HG03280 (cell line): ENCODE data around the gene RTN4.
"Not testable (repeated sequence)": the region's sequence is repeated elsewhere in the genome, so short reads cannot be mapped to it uniquely, and the experiment has no call there.

Experiments
- ATAC-seq: cut with Tn5 transposase; IDR thresholded peaks from one replicate; pipeline ENCODE4 v1.9.1; 2021; ENCODE audit warnings: mild to moderate bottlenecking, moderate library complexity; ENCODE audit not compliant: unreplicated experiment

RTN4 gene

DNA sequence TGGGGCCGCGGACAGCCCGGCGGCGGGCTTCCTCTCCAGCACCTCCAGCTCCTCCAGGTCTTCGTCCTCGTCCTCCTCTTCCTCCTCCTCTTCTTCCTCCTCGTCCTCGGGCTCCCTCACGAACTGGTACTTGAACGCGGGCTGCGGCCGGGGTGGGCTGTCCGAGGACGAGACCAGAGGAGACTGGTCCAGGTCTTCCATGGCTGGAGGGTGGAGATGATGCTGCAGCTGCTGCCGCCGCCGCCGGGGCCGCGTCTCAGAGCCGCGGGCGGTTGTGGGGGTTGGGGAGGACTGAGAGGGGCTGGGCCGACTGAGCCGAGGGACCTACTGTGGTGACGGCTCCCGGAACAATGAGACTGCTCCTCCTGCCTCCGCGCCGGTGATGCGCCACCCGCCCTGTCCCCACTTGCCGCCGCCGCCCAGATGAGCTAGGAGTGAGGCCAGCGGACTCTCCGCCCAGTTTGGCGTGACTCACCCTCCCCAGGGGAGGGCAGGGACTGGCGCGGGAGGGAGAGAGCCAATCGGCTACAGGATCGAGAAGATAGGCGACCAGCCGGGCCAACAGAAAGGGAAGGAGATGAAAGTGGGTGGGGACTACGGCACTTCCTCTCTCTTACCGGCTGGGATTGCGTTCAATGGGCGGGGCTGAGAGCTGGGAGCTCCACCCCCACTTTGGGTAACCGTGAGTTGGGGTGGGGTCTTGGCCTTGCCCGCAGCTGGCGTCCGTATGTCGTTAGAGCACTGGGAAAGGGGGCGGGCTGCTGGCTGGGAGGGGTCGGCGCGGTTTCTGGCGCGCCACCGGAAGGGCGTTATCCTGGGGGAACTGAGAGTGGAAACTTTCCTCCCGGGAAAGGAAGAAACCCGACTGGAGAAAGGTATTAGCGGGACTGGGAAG is at the start of gene RTN4:
Gene RTN4, minus strand, starts transcription at position 352 of the 895 bp plus-strand sequence. Its CDS starts 151 bp downstream, at position 201.
- peak; percentile 89 for ATAC-seq

DNA sequence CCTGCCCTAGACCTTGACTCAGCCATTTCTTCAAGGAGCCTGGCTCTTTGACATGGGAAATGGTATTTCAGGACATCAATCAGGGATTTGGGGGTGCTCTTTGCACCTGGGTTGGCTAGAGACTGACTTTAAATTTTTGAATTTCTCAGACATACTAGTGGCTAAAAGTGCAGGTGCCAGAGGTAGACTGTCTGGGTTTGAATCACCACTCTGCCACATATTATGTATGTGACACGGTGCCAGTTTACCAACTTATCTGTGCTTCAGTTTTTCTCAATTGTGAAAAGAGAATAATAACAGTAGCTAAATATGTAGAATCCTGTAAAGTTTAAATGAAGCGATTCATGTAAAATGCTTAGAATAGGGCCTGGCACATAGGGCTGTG is 49.2 kb upstream of the RTN4 start:
- no peak for ATAC-seq

DNA sequence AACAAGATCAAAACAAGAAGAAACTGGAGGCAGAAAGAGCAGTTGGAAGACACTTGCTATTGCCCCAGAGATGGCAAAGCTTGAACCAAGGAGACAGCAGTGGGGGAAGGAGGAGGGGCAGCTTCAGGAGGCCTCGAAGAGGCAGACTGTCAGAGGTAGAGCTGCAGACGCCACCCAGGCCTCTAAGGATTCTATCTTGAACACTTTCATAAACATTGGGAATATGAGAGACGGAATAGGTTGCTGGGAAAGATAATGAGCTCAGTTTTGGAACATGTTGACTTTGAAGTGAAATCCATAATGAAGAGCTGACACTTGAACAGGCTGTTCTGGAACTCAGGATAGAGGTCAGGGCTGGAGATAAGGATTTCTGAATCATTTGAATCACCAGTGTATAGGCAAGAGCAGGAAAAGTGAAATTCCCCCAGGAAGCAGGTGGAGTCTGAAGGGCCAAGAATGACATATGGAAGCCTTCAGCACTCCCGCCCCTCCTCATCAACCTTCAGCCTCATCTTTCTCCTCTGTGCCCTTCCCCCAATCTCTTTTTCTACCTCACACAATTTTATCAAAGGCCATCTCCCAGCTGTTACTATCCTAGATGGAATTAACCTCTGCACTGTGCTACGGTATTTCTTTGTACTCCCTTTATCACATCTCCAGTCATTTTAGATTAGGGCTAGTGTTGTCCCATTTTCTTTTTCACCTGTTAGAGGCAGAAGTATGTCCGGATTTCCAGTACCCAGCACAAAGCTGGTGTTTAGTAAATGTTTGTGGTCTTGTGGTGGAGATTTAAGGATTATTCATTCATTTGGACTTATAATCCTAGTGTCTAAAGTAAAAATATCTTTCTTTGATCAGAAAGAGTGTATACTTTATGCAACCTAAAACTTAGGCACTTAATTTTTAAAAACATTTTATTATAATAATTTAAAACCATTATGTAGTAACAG is 47.5 kb upstream of the RTN4 start:
- no peak for ATAC-seq

- no peak for ATAC-seq
Observed at GRCh38 chr2:55097082-55097460, 46.8 kb upstream of the RTN4 start.

DNA sequence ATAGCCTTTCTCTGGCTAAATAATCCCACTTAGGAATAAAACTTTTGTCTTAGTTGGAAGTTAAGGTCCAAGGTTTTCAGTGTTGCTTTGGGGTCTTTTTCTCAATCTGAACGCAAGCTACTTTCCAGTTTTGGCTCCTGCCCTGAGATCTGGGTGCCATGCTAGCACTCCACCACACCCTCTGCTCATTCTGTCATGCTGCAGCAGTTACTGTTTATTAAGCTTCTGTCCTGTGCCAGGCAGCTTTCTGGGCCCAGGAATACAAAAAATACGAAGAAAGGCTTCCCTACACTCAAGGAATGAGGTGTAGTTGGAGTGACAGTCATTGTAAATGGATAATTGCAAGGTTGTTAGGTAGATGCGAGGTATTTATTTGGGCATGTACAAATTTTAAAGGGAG is 46.3 kb upstream of the RTN4 start:
- ATAC-seq: no peak

GRCh38 chr2:55093381-55093780 is 43.1 kb upstream of the RTN4 start:
- ATAC-seq: no peak

DNA sequence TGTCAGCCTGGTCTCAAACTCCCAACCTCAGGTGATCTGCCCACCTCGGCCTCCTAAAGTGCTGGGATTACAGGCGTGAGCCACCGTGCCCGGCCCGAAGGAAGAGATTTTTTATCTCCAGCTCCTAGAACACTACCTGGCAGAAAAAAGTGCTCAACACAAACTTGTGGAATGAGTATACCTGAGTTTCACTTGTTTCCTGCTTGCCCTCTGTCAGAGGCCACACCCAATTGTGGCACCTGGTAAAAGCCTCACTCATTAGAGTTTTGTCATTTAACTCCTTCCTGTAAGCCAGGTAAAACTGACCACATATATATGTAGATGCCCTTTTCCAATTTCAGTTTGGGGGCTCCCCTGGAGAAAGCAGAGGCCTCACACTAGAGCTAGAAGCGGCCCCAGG is 42.2 kb upstream of the RTN4 start:
- no peak for ATAC-seq

DNA sequence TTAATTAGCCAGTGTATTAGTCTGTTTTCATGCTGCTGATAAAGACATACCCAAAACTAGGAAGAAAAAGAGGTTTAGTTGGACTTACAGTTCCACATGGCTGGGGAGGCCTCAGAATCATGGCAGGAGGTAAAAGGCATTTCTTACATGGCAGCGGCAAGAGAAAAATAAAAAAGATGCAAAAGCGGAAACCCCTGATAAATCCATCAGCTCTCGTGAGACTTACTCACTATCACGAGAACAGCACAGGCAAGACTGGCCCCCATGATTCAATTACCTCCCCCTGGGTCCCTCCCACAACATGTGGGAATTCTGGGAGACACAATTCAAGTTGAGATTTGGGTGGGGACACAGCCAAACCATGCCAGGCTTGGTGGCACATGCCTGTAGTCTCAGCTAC is 41.4 kb upstream of the RTN4 start:
- not testable (repeated sequence) for ATAC-seq

DNA sequence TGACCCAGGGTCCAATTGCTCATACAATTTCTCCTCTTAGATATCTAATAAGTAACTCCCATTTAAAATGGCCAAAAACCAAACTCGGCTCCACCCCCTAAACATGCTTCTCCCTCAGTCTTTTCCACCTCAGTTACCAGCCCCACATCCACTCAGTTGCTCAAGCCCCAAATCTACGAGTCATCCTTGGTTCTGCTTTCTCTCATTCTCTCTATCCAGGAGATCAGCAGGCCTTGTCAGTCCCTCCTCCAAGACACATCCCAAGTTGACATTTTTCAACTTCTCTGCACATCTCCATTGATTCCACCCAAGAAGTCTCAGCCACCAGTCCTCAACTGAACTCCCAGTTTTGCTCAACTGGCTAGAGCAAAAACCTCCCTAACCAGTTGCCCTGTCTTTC is 40.5 kb upstream of the RTN4 start:
- no peak for ATAC-seq

DNA sequence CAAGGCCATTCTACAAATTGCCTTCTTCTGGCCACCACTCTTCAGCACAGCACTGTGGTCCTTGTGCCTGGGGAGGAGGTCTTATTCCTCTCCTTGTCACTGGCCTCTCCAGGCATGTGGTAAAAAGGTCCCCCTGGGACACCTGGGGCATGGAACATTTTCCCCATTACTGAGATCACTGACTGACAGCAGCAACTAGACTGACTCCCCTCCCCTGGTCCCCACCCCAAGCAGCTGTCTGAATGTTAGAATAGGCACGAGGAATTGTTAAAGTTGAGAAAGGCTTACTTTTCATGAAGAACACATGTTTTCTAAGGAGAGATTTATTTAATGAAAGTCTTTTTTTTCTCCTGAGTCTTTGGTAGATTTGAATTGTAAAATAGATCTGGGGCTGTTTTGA is 39.5 kb upstream of the RTN4 start:
- no peak for ATAC-seq

DNA sequence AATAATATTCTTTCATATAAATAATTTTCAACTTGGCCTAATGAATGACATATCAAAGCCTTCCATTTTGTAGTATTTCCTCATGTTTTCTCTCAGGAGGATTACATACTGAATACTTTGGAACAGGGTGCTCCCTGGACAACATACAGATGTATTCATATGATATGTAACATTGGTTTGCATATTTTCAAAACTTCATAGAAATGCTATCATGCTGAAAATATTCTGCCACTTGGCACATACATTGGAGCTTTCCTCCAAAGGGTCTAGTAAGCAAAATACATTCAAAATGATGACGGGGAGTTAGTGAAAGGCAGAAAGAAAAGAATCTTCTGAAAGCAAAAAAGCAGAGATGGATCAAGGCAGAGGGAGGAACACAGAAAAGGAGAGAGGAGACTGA is 38.1 kb upstream of the RTN4 start:
- ATAC-seq: no peak

GRCh38 chr2:55087936-55088335 is 37.7 kb upstream of the RTN4 start:
- no peak for ATAC-seq

GRCh38 chr2:55087501-55087900 is 37.2 kb upstream of the RTN4 start:
- no peak for ATAC-seq

GRCh38 chr2:55085113-55086040 is 35.1 kb upstream of the RTN4 start:
- no peak for ATAC-seq

DNA sequence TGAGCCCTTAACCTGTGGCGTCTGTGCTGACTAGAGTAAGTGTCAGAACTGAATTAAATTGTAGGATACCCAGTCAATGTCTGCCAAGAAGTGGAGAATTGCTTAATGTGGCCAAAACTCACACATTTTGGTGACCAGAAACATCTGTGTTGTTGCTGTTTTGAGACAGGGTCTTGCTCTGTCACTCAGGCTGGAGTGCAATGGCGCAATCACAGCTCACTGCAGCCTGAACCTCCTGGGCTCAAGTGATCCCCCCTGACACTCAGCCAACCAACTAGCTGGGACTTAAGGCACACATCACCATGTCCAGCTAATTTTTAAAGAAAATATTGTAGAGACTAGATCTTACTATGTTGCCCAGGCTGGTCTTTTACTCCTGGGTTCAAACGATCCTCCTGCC is 34.4 kb upstream of the RTN4 start:
- ATAC-seq: no peak

DNA sequence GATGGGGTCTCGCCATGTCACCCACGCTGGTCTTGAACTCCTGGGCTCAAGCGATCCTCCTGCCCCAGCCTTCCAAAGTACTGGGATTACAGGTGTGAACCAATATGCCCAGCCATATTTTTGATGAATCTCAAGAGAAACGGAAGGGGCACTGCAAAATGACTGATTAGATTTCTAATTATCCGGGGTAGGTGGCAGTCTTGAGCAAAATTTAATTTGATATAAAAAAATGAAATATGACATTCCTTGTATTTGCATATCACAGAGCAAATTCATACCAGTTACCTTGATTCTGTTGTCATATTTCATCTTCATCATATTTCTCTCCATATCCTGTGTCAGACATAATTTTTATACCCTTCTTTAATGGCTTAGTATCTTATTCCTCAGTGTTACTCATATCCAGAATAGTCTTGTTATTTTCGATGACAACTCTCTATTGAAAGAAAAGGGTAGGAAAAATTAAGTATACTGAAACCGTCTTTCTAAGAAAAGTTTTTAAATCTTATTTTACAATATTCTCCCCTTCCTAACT is 30.0 kb upstream of the RTN4 start:
- ATAC-seq: no peak

DNA sequence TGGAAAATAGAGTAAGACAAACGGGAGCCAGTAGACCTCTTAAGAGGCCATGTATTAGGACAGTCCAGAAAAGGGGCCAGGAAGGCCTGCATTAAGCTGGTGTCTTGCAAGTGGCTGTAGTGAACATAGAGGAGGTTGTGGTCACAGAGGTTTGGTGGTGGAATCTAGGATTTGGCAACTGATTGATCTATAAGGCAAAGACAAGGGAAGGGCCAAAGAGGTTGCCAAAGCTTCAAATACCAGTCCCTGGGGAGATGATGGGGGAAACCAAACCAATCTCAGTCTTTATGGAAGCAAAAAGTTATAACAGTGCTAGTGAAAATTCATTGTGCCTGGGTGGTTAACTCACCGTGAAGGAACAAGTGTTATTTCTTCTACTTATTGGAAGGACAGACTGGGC is 28.7 kb upstream of the RTN4 start:
- ATAC-seq: no peak

- ATAC-seq: no peak
Observed at GRCh38 chr2:55076721-55077120, 26.5 kb upstream of the RTN4 start.

GRCh38 chr2:55076019-55076418 is 25.8 kb upstream of the RTN4 start:
- ATAC-seq: not testable (repeated sequence)
